H9 (cell line): ENCODE measurements around the gene RBP2. TPM values are rescaled to one million over a fixed set of nuclear protein-coding genes. Genes with fewer than 3 reads are reported as not detected.

ENCODE experiments used
- DNase-seq: peaks from one replicate; pipeline ENCODE4 v3.0.0-alpha.2; 2017
- H2AFZ ChIP-seq: one replicate; pipeline ENCODE4 v1.6.1; 2013; ENCODE audit warnings: mild to moderate bottlenecking, low read length, control low read depth, moderate library complexity
- H2AK5ac ChIP-seq: 2 replicates; pipeline ENCODE4 v1.6.1; 2013; ENCODE audit warnings: low read length, control low read depth, mixed read lengths; ENCODE audit not compliant: insufficient read length
- H2BK120ac ChIP-seq: one replicate; pipeline ENCODE4 v1.6.1; 2013; ENCODE audit warnings: low read depth, mild to moderate bottlenecking, low read length, control low read depth, inconsistent platforms; ENCODE audit not compliant: poor library complexity, severe bottlenecking
- H2BK12ac ChIP-seq: 2 replicates; pipeline ENCODE4 v1.6.1; 2013; ENCODE audit warnings: low read length, control low read depth, mixed read lengths, low read depth; ENCODE audit not compliant: insufficient read length
- H2BK15ac ChIP-seq: 2 replicates; pipeline ENCODE4 v1.6.1; 2013; ENCODE audit warnings: low read depth, low read length, control low read depth
- H2BK20ac ChIP-seq: one replicate; pipeline ENCODE4 v1.6.1; 2013; ENCODE audit warnings: low read depth, mild to moderate bottlenecking, low read length, control low read depth, inconsistent platforms; ENCODE audit not compliant: poor library complexity, severe bottlenecking
- H2BK5ac ChIP-seq: 2 replicates; pipeline ENCODE4 v1.6.1; 2013; ENCODE audit warnings: low read length, control low read depth, mixed read lengths; ENCODE audit not compliant: insufficient read length
- H3K14ac ChIP-seq: 2 replicates; pipeline ENCODE4 v1.6.1; 2013; ENCODE audit warnings: low read length, control low read depth; ENCODE audit not compliant: insufficient read depth
- H3K18ac ChIP-seq: 2 replicates; pipeline ENCODE4 v1.6.1; 2013; ENCODE audit warnings: low read depth, mild to moderate bottlenecking, mixed read lengths, low read length, control low read depth; ENCODE audit not compliant: insufficient read length
- H3K23ac ChIP-seq: 2 replicates; pipeline ENCODE4 v1.6.1; 2013; ENCODE audit warnings: low read length, control low read depth, mixed read lengths, low read depth; ENCODE audit not compliant: insufficient read length
- H3K23me2 ChIP-seq: 2 replicates; pipeline ENCODE4 v1.6.1; 2013; ENCODE audit warnings: low read depth, mild to moderate bottlenecking, mixed read lengths, low read length, control low read depth; ENCODE audit not compliant: insufficient read length, poor library complexity, severe bottlenecking
- H3K27ac ChIP-seq: 2 replicates; pipeline ENCODE4 v1.5.1; 2013; ENCODE audit warnings: low read length, control low read depth, mixed read lengths, low read depth; ENCODE audit not compliant: insufficient read length
- H3K27me3 ChIP-seq: 2 replicates; pipeline ENCODE4 v1.6.1; 2013; ENCODE audit warnings: low read length, control low read depth, inconsistent platforms; ENCODE audit not compliant: insufficient read depth
- H3K4ac ChIP-seq: 2 replicates; pipeline ENCODE4 v1.6.1; 2013; ENCODE audit warnings: low read depth, mild to moderate bottlenecking, control low read depth, inconsistent platforms, low read length, moderate library complexity
- H3K4me1 ChIP-seq: 2 replicates; pipeline ENCODE4 v1.6.1; 2013; ENCODE audit warnings: low read length, control low read depth, inconsistent platforms; ENCODE audit not compliant: insufficient read depth
- H3K4me2 ChIP-seq: 2 replicates; pipeline ENCODE4 v1.6.1; 2013; ENCODE audit warnings: low read length, control low read depth, mixed read lengths; ENCODE audit not compliant: insufficient read length, insufficient read depth
- H3K56ac ChIP-seq: 2 replicates; pipeline ENCODE4 v1.6.1; 2013; ENCODE audit warnings: low read depth, mild to moderate bottlenecking, mixed read lengths, low read length, control low read depth; ENCODE audit not compliant: insufficient read length
- H3K79me1 ChIP-seq: 2 replicates; pipeline ENCODE4 v1.6.1; 2013; ENCODE audit warnings: low read depth, mild to moderate bottlenecking, moderate library complexity, low read length, control low read depth, inconsistent platforms; ENCODE audit not compliant: insufficient read depth, poor library complexity, severe bottlenecking
- H3K79me2 ChIP-seq: 2 replicates; pipeline ENCODE4 v1.6.1; 2013; ENCODE audit warnings: low read length, control low read depth, inconsistent platforms; ENCODE audit not compliant: insufficient read depth
- H3K9ac ChIP-seq: 2 replicates; pipeline ENCODE4 v1.6.1; 2013; ENCODE audit warnings: low read length, control low read depth, mixed read lengths; ENCODE audit not compliant: insufficient read length; ENCODE audit errors: extremely low read depth
- H3K9me3 ChIP-seq: one replicate; pipeline ENCODE4 v1.6.1; 2013; ENCODE audit warnings: low read depth, low read length, inconsistent platforms; ENCODE audit not compliant: control insufficient read depth
- H3T11ph ChIP-seq: one replicate; pipeline ENCODE4 v1.6.1; 2013; ENCODE audit warnings: mild to moderate bottlenecking, low read length, control low read depth, inconsistent platforms
- H4K20me1 ChIP-seq: one replicate; pipeline ENCODE4 v1.6.1; 2013; ENCODE audit not compliant: control insufficient read depth, insufficient read length, insufficient read depth
- H4K5ac ChIP-seq: 2 replicates; pipeline ENCODE4 v1.6.1; 2013; ENCODE audit warnings: low read depth, mild to moderate bottlenecking, mixed read lengths, low read length, control low read depth; ENCODE audit not compliant: insufficient read length
- H4K8ac ChIP-seq: replicated peaks from 2 replicates; pipeline ENCODE4 v1.6.1; 2013; ENCODE audit warnings: low read length, control low read depth, mixed read lengths, low read depth; ENCODE audit not compliant: insufficient read length
- H4K91ac ChIP-seq: 2 replicates; pipeline ENCODE4 v1.6.1; 2013; ENCODE audit warnings: low read depth, mild to moderate bottlenecking, moderate library complexity, mixed read lengths, low read length, control low read depth; ENCODE audit not compliant: insufficient read length
- H3K27ac Mint-ChIP-seq, 3 experiments: 2 replicates in 2 of 3; 3 replicates in 1 of 3; pipeline ENCODE4 v1.8.0; 2020 to 2021; ENCODE audit warnings: mixed read lengths in 3 of 3, mild to moderate bottlenecking in 1 of 3, moderate library complexity in 1 of 3
- H3K27me3 Mint-ChIP-seq: 2 replicates; pipeline ENCODE4 v1.8.0; 2021; ENCODE audit warnings: low read depth, mild to moderate bottlenecking, moderate library complexity, mixed read lengths
- H3K36me3 Mint-ChIP-seq, 3 experiments: 2 replicates in 2 of 3; 3 replicates in 1 of 3; pipeline ENCODE4 v1.8.0; 2020 to 2021; ENCODE audit warnings: low read depth in 3 of 3, mixed read lengths in 3 of 3; ENCODE audit not compliant: insufficient read depth in 1 of 3
- H3K4me1 Mint-ChIP-seq, 2 experiments: 2 replicates each; pipeline ENCODE4 v1.8.0; 2020; ENCODE audit warnings: mixed read lengths in 2 of 2
- H3K4me3 Mint-ChIP-seq, 2 experiments: 2 replicates in 1 of 2; 3 replicates in 1 of 2; pipeline ENCODE4 v1.8.0; 2020 to 2021; ENCODE audit warnings: mild to moderate bottlenecking in 2 of 2, mixed read lengths in 2 of 2, moderate library complexity in 1 of 2
- H3K9me3 Mint-ChIP-seq, 2 experiments: 2 replicates in 1 of 2; 3 replicates in 1 of 2; pipeline ENCODE4 v1.8.0; 2020; ENCODE audit warnings: mild to moderate bottlenecking in 2 of 2, mixed read lengths in 2 of 2, moderate library complexity in 1 of 2
- WGBS: extraction: QIAGEN DNeasy Blood & Tissue Kit; methylation state at CpG from one replicate; pipeline ENCODE4 v1.1.7; 2013; ENCODE audit warnings: missing lambda C conversion rate, low lambda C conversion rate, mixed read lengths; ENCODE audit not compliant: insufficient read length; ENCODE audit errors: extremely low coverage; 5-methylcytosine and 5-hydroxymethylcytosine counted together
- total RNA-seq: library from RNA; stranded (reverse); gene quantifications from 2 replicates; pipeline ENCODE4 v1.2.1, GENCODE V29; 2021
- TF ChIP-seq, protein P1 (sequence below): fragments of 200-600 bp; sonication (generic); conservative IDR thresholded peaks from 3 replicates; pipeline ENCODE4 v1.8.0; 2021; ENCODE audit warnings: antibody characterized with exemption, mild to moderate bottlenecking

RBP2 gene
- total RNA-seq, 1 experiment from 2014 or later = not detected

- Histone ChIP-seq H3K23ac (no peak overlapping the region), H3K4me1 (no peaks in the 10 kb centered on the region), H4K91ac (no peak overlapping the region), H3K79me2 (no peaks in the 10 kb centered on the region), H3K4ac (no peak overlapping the region), H2BK15ac (no peak overlapping the region), H2BK5ac (no peak overlapping the region), H3K14ac (no peak overlapping the region), H3K9ac (no peak overlapping the region), H3T11ph (no peak overlapping the region), H2AK5ac (no peak overlapping the region), H2AFZ (no peak overlapping the region), H3K9me3 (no peaks in the 10 kb centered on the region), H4K5ac (no peak overlapping the region), H4K8ac (no peak overlapping the region), H4K20me1 (no peaks in the 10 kb centered on the region), H2BK12ac (no peak overlapping the region), H3K27ac (no peak overlapping the region), H3K56ac (no peak overlapping the region), H3K18ac (no peak overlapping the region), H2BK20ac (no peak overlapping the region), H3K4me2 (no peak overlapping the region), H2BK120ac (no peak overlapping the region), H3K79me1 (no peaks in the 10 kb centered on the region), H3K27me3 (no peaks in the 10 kb centered on the region), H3K23me2 (no peaks in the 10 kb centered on the region)
- Mint-ChIP-seq H3K36me3 (0 out of 7 replicates have a peak, but pooled peaks cover 0 to 6% (median 0%) of the 10 kb centered on the region in 3 experiments), H3K4me3 (no peak overlapping the region), H3K9me3 (no peaks in the 10 kb centered on the region; a peak in 2 of 5 replicates), H3K27ac (no peak overlapping the region), H3K4me1 (no peaks in the 10 kb centered on the region), H3K27me3 (no peaks in the 10 kb centered on the region)
- no CpG with 5 or more reads among the region's 1 CpG for WGBS
- TF ChIP-seq, protein P1, sequence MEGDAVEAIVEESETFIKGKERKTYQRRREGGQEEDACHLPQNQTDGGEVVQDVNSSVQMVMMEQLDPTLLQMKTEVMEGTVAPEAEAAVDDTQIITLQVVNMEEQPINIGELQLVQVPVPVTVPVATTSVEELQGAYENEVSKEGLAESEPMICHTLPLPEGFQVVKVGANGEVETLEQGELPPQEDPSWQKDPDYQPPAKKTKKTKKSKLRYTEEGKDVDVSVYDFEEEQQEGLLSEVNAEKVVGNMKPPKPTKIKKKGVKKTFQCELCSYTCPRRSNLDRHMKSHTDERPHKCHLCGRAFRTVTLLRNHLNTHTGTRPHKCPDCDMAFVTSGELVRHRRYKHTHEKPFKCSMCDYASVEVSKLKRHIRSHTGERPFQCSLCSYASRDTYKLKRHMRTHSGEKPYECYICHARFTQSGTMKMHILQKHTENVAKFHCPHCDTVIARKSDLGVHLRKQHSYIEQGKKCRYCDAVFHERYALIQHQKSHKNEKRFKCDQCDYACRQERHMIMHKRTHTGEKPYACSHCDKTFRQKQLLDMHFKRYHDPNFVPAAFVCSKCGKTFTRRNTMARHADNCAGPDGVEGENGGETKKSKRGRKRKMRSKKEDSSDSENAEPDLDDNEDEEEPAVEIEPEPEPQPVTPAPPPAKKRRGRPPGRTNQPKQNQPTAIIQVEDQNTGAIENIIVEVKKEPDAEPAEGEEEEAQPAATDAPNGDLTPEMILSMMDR = no peak
- DNase-seq = no peak
Measured at GRCh38 chr3:139421040-139421439, 55.3 kb downstream of the RBP2 start.
